ENCODE results near the gene KAZN. TPM values are rescaled to one million over a fixed set of nuclear protein-coding genes. Genes with fewer than 3 reads are reported as not detected.

Gene KAZN
- total RNA-seq, 1 experiment from 2014 or later = 0.38 TPM

- DNase-seq (ENCODE audit: low spot score) = no peak
These were observed 111.8 kb downstream of the KAZN start for GRCh38 chr1:14710331-14710730.

DNA sequence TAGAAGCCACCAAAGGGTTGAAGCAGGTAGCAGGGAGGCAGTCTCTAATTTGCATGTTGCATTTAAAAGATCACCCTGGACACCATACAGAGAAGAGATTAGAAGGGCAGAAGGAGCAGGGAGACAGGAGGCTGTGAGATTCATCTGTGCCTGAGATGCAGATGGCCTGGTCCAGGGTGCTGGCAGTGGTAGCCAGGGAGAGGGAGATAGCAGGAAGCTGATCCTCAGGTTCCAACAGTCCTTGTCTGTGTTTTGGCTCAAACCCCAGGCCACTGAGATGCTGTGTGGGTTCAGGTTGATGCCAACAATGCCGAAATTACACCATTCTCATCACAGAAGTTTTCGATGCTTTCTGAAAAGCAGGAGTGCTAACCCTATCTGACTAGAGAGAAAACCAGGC lies 113.7 kb downstream of the KAZN start:
- no peak for DNase-seq (ENCODE audit: low spot score)

- DNase-seq (ENCODE audit: low spot score) = no peak
These were observed 114.6 kb downstream of the KAZN start for GRCh38 chr1:14713077-14713476.

DNA sequence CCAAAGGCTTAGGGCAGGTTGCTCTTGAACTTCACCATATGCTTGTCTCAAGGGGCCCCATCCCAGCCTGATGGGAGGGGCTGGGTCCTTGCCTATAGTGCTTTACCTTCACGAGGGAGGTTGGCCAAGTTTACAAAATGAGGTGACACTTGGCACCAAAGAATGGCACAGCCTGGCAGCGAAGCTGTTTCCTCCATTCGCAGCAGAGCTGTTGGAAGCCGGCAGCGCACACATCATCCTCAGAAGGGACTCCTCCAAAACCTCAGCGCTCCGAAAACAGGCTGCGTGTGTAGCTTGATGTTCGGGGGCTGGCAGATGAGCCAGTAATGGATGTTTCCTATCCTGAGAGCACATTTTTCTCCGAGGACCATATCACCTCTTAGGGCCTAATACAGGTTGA lies 116.8 kb downstream of the KAZN start:
- DNase-seq (ENCODE audit: low spot score) = no peak

GRCh38 chr1:14715802-14716201 lies 117.3 kb downstream of the KAZN start:
- no peak for DNase-seq (ENCODE audit: low spot score)

- no peak for DNase-seq (ENCODE audit: low spot score)
These were observed 118.0 kb downstream of the KAZN start for GRCh38 chr1:14716474-14716873.

DNA sequence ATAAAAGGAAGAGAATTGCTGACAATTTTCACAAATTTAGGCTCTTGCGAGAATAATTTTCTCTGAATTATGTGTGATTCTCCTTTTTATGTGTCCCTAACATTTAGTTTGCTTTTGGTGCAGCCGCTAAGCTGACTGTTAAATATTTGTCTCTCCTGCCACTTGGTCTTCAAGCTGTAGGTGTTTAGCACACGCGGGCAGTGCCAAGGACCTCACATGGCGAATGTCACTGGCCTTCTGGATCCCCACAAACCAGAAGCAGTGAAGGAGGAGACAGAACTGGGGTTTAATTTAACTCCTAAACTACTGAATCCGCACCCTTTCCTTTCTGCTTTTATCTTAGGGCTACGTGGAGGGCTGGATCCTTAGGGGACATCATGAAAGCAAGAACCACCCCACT lies 120.0 kb downstream of the KAZN start:
- DNase-seq (ENCODE audit: low spot score) = no peak

GRCh38 chr1:14723401-14723800 lies 124.9 kb downstream of the KAZN start:
- no peak for DNase-seq (ENCODE audit: low spot score)

GRCh38 chr1:14724246-14724645 lies 125.8 kb downstream of the KAZN start:
- DNase-seq (ENCODE audit: low spot score) = no peak

GRCh38 chr1:14724678-14725077 lies 126.2 kb downstream of the KAZN start:
- no peak for DNase-seq (ENCODE audit: low spot score)

DNA sequence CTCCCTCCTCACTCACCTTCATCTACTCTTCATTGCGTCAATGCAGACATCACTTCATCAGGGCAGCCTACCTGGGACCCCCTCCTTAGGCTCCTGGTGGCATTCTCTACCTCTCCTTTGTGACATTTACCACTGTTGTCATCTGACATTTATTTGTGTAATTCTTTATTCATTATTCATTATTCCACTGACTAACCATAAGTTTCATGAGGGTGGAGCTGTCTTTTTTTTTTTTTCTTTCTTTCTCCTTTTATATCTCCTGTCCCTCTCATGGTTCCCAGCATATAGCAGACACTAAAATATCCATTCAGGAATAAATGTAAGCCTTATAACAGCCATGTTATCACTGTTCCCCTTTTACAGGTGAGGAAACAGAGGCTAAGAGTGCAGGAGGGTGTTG lies 126.8 kb downstream of the KAZN start:
- no peak for DNase-seq (ENCODE audit: low spot score)

GRCh38 chr1:14725695-14726094 lies 127.2 kb downstream of the KAZN start:
- DNase-seq (ENCODE audit: low spot score) = no peak

GRCh38 chr1:14726606-14727005 lies 128.1 kb downstream of the KAZN start:
- DNase-seq (ENCODE audit: low spot score) = no peak

GRCh38 chr1:14728516-14728915 lies 130.0 kb downstream of the KAZN start:
- DNase-seq (ENCODE audit: low spot score) = no peak

DNA sequence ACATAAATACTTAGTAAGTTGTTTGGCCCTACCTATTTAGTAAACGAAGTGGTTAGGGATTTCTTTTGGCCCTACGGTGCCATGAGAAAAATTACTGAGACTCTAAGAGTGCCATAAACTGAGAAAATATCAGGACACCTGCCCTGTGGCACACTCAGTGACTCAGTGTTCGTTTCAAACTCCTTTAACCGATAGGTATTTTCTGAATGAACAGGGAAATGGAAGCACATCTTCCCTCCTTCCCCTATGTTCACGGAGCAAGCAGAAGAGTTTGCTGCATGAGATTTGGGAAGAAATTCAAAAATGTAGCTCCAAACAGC lies 134.2 kb downstream of the KAZN start:
- no peak for DNase-seq (ENCODE audit: low spot score)

DNA sequence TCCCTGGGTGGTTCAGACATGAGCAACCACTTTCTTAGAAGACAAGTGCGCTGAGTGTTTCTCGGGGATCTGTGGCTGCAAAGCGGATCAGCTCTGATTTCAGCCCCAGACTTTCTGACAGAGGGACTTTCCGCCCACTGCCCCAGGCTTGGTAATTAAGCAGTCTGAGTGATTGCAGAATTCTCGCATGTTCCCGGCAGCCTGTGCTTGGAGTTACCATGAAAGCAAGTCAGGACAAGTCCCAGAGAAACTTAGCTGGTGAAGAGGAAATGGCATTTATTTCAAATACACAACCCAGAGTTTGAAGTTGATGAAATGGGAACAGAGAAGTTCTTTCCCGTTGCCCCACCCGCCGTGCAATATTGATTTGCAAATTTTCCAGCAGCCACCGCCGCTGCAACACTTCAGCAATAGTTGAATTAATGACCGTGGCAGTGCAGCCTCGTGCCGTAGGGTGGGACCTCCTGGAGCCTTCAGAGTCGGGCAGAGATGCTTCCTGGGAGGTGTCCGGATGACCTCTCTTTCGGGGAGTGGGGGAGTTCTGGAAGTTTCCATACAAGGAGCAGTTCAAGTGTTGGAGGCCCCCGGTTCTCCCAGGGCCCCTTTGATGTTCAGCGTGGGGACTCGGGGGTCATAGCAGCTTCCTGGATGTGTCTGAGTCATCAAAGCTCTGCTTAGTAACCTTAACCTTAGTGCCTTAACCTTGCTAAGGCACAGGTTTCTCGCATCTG lies 134.7 kb downstream of the KAZN start:
- DNase-seq (ENCODE audit: low spot score) = no peak

GRCh38 chr1:14733779-14734140 lies 135.3 kb downstream of the KAZN start:
- DNase-seq (ENCODE audit: low spot score) = no peak

DNA sequence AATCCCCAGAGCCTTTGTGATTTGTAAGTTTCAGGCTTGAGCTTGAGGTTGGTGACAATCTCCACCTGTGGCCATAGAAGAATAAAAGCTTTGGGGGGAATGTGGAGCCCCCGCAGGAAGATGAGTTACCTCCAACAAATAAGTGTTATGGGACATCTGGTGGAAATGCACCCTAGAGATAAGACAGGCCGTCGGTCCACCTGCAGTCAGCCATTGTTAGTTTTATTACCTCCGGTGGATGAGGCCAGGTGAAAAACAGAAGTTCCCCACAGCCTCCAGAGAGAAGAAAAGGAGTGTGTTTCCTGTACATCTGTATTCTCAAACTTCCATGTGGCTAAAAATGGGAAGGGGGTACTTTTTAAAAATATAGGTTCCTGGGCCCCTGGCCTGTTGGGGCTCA lies 137.4 kb downstream of the KAZN start:
- DNase-seq (ENCODE audit: low spot score) = no peak

DNA sequence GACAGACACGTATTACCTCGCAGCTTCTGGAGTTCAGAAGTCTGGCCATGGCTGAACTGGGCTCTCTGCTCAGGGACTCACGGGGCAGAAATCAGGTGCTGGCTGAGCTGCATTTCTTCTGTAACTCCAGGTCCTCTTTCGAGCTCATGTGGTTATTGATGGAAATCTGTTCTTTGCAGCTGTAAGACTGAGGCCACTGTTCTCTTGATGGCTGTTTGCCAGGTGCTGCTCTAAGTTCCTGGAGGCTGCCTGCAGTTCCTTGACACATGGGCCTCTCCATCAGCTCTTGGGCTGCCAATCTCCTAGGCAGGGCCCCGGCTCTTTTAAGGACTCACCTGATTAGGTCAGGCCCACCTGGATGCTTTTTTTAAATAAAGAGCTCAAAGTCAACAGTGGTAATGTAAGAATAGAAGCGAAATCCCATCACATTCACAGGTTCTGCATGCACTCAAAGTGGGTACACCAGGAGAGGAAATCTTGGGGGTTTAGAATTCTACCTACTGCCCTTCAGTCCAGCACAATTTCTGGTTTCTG lies 139.1 kb downstream of the KAZN start:
- no peak for DNase-seq (ENCODE audit: low spot score)

GRCh38 chr1:14738235-14738634 lies 139.8 kb downstream of the KAZN start:
- DNase-seq (ENCODE audit: low spot score) = no peak

DNA sequence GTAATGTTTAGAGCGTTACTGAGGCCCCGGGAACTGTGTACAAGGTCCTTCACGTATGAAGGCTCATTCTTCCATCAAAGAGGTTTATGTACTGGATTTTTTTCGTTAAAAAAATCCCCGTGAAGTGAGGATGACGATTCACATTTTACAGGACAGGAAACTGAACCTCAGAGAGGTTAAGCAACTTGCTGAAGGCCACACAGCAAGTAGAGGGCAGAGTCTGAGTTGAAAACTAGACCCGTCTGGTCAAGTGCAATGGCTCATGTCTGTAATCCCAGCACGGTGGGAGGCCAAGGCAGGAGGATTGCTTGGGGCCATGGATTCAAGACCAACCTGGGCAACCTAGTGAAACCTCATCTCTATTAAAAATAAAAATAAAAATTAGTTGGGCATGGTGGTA lies 140.2 kb downstream of the KAZN start:
- DNase-seq (ENCODE audit: low spot score) = no peak

DNA sequence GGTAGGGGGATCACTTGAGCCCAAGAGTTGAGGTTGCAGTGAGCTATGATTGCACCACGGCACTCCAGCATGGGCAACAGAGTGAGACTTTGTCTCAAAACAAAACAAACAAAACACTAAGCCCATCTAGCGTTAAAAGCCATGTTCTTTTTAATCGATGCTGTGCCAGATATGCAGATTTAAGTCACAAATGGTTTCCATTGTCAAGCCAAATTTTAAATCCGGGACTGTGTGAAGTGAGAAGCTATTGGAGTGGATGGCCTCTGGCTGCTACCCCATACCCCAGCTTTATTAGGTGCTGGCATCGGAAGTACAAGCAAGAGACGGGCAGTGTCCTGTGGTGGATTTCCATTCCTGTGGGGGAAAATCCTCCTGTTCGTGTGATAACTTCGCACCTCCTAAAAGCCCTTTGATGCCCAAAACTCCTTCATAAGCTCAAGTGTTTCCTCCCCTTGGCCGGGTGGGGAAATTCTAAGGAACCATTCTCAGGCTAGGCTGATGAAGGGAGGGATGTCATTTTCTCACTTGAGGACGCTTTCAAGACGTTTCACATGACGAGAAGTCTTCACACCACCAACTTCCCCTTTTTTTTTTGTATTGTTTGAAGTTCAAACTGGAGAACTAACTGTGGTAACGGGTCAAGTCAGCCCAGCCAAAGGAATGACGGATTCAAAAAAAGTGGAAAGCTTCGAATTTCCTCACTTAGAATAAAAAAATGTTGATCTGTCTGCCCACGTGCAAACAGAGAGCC lies 140.8 kb downstream of the KAZN start:
- DNase-seq (ENCODE audit: low spot score) = no peak

- no peak for DNase-seq (ENCODE audit: low spot score)
These were observed 141.5 kb downstream of the KAZN start for GRCh38 chr1:14740016-14740415.
